ENCODE data around the gene TSPAN9.

DNA sequence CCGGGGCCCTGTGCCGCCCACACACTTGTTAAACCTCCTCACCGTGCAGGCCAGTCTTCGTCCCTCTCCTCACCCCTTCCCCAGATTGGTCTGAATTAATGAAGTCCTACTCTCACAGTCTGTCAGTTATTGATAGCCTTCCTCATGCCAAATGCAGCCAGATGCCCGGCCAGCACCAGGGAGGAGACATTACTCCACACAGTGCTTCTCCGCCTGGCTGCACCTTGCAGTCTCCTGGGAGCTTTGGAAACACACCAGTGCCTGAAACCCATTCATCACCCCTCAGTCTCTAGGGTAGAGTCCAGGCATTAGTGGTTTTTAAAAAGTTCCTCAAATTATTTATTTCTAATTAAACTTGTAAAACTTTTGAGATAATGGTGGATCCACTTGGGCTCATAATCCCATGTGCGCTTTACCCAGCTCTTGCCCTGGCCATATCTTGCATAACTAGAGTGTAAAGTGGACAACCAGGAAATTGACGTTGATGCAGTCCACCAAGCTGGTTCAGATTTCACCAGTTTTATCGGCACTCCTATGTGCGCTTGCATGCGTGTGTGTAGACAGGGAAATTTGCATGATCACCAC lies 38.2 kb upstream of the TSPAN9 start:
- TF ChIP-seq, protein P1, sequence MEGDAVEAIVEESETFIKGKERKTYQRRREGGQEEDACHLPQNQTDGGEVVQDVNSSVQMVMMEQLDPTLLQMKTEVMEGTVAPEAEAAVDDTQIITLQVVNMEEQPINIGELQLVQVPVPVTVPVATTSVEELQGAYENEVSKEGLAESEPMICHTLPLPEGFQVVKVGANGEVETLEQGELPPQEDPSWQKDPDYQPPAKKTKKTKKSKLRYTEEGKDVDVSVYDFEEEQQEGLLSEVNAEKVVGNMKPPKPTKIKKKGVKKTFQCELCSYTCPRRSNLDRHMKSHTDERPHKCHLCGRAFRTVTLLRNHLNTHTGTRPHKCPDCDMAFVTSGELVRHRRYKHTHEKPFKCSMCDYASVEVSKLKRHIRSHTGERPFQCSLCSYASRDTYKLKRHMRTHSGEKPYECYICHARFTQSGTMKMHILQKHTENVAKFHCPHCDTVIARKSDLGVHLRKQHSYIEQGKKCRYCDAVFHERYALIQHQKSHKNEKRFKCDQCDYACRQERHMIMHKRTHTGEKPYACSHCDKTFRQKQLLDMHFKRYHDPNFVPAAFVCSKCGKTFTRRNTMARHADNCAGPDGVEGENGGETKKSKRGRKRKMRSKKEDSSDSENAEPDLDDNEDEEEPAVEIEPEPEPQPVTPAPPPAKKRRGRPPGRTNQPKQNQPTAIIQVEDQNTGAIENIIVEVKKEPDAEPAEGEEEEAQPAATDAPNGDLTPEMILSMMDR (IDR thresholded peaks at IDR 0.05; ENCODE audit: low read depth, low read length, poor library complexity, severe bottlenecking), result no peak
- TF ChIP-seq EZH2phosphoT487 (IDR thresholded peaks at IDR 0.05; ENCODE audit: borderline replicate concordance, low read length), result no peak

All from DOHH2 (cell line).